Stimulated activated CD8-positive, alpha-beta memory T cell treated with anti-CD3 and anti-CD28 coated beads, Interleukin-4, amount 100 ng/mL, for 48 hours (primary cell): ENCODE results near the gene TBCD.

Experiments used
- DNase-seq: peaks from one replicate; pipeline ENCODE4 v3.0.0-alpha.2; 2020

TBCD gene

DNA sequence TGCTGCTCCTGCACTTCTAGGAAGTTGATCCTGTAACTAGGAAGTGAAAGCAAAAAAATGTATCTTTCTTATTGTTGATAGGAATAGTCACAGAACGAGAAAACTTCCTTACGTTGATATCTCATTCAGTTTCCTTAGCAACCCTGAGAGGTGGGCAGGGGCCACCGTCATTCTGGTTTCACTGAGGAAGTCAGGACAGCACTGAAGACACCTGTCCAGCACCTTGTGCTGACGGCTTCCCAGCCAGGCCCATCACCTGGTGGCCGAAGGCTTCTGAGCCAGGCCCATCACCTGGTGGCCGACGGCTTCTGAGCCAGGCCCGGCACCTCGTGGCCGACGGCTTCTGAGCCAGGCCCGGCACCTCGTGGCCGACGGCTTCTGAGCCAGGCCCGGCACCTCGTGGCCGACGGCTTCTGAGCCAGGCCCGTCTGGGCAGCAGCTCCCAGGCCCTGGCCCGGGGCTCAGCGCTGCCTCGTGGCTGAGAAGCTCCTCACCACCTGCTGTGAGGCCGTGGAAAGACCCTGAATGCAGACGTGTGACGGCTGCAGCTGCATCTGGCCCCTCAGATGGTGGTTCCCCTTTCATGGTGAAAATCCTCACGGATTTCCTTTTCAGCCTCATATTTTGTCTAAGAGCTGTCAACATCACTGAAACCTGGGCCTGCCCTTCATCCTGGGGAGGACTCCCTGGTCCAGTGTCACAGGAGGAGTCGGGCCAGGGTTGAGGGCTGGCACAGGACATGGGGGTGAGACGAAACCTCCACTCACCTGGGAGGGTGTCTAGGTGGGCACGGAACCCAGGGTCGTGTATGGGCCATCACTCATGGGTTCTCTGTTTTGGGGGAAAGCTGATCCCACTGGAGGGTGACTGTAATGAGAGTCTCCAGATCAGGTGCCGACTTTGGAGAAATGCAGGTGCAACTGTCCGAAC, 121.0 kb downstream of the TBCD start:
- DNase-seq, result no peak

DNA sequence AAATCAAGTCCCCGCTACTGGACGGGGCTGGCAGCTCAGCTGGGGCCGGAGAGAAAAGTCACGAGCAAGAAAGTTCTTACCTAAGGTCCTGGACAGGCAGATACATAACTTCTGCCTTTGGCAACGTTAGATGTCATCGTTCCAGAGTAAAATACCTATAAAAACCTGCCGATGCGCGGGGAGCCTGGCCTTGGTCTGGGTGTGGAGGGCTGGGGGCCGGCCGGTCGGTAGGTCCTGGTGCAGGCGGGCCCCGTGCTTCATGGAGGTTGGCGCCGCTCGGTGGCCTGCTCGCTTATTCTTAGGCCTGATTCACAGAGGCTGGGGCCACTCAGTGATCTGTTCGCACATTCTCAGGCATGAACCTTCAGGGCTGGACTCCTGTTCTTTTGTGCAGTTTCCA, 121.7 kb downstream of the TBCD start:
- no peak for DNase-seq

- DNase-seq, result no peak
Observed at GRCh38 chr17:82874011-82874835, 122.4 kb downstream of the TBCD start.

- no peak for DNase-seq
Observed at GRCh38 chr17:82875407-82875856, 123.6 kb downstream of the TBCD start.

GRCh38 chr17:82876149-82876548, 124.3 kb downstream of the TBCD start:
- no peak for DNase-seq

GRCh38 chr17:82876602-82877379, 124.9 kb downstream of the TBCD start:
- DNase-seq, result no peak

DNA sequence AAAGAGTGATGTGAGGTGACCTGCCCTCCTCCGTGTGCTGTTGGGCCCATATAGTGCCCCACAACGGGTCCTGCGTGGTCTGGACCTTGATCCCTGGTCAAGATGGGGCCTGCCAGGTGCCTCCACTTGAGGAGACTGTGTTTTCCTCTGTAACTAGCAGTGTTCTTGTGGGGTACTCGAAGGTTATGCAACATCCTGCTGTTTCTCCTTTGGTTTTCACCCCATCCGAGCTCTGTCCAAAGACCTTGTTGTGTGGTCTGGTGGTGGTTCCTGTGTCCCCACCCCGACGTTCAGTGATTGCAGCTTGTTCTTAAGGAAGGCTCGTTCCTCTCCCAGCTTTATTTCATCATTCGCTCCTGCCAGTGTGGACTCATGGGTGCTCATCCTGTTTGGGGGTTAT, 126.7 kb downstream of the TBCD start:
- no peak for DNase-seq

- DNase-seq, result no peak
Observed at GRCh38 chr17:82879241-82879640, 127.4 kb downstream of the TBCD start.

- no peak for DNase-seq
Observed at GRCh38 chr17:82880620-82881323, 128.9 kb downstream of the TBCD start.

- no peak for DNase-seq
Observed at GRCh38 chr17:82881324-82881823, 129.5 kb downstream of the TBCD start.

GRCh38 chr17:82881900-82882714, 130.2 kb downstream of the TBCD start:
- no peak for DNase-seq

GRCh38 chr17:82882715-82883418, 131.0 kb downstream of the TBCD start:
- DNase-seq, result peak; percentile 77

- DNase-seq, result peak; percentile 37
Observed at GRCh38 chr17:82883419-82884031, 131.7 kb downstream of the TBCD start.

- no peak for DNase-seq
Observed at GRCh38 chr17:82884341-82884969, 132.6 kb downstream of the TBCD start.

GRCh38 chr17:82884970-82885353, 133.1 kb downstream of the TBCD start:
- peak; percentile 56 for DNase-seq

GRCh38 chr17:82887255-82888164, 135.6 kb downstream of the TBCD start:
- DNase-seq, result no peak

DNA sequence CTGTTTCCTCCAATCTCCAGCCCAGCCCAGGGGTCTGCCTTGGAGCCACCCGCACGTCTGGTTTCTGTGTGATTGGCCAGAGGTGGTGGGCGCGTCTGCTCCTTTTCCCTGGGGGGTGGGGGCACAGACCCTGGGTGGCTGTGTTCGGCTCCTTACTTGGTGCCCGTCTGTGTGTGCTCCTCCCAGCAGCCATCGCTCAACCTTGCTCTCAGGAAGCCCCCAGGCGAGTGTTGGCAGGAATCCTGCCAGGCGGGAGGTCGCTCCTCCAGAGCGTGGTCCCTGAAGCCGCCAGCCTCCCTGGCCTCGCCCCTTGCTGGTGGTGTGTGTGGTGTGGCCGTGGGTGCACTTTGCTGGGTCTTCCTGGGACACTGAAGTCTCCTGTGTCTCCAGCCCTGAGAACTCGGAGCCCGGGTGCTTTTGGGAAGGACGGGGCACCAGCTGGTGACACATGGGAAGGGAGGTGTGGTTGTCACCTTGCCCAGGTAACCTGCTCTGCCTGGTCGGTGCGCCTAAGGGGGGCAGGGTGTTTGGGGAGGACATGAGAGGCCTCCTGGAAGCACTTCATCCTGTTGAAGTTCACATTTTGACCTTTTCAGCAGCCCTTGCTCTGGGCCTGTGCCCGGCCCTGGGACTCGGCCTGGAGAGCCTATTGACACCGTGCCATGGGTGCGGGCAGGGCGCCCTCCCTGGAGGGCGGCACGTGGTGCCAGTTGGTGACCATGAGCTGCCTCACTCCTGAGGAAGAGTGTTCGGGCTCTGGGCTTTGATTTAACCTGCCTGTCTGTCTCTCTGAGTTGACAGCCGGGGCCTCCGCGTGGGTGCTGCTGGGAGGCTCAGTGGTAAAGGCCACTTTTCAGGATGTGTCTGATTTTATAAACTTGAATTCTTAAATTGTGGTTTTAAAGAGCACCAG, 137.0 kb downstream of the TBCD start:
- DNase-seq, result no peak
